ENCODE results near the gene TGFBR3L. TPM values are rescaled to one million over a fixed set of nuclear protein-coding genes. Genes with fewer than 3 reads are reported as not detected.

TGFBR3L gene
- total and polyA plus RNA-seq, 2 of the 13 experiments (the other 11 are each of a cell fraction or from before 2014, with no cell fraction given) = 0.20 to 1.0 TPM

- peak; percentile 65; the same call in 1 of the 2 replicates for TF ChIP-seq ZNF747 (CRISPR knock-in tag; IDR thresholded peaks at IDR 0.05; ENCODE audit: borderline replicate concordance)
- TF ChIP-seq ZBTB21 (CRISPR knock-in tag; IDR thresholded peaks at IDR 0.05) = peak; percentile 74
- TF ChIP-seq RFX1 (IDR thresholded peaks at IDR 0.05) = no peak
- peak; percentile 76 for TF ChIP-seq YEATS2 (CRISPR knock-in tag; IDR thresholded peaks at IDR 0.05; ENCODE audit: borderline replicate concordance)
- TF ChIP-seq, protein P1, sequence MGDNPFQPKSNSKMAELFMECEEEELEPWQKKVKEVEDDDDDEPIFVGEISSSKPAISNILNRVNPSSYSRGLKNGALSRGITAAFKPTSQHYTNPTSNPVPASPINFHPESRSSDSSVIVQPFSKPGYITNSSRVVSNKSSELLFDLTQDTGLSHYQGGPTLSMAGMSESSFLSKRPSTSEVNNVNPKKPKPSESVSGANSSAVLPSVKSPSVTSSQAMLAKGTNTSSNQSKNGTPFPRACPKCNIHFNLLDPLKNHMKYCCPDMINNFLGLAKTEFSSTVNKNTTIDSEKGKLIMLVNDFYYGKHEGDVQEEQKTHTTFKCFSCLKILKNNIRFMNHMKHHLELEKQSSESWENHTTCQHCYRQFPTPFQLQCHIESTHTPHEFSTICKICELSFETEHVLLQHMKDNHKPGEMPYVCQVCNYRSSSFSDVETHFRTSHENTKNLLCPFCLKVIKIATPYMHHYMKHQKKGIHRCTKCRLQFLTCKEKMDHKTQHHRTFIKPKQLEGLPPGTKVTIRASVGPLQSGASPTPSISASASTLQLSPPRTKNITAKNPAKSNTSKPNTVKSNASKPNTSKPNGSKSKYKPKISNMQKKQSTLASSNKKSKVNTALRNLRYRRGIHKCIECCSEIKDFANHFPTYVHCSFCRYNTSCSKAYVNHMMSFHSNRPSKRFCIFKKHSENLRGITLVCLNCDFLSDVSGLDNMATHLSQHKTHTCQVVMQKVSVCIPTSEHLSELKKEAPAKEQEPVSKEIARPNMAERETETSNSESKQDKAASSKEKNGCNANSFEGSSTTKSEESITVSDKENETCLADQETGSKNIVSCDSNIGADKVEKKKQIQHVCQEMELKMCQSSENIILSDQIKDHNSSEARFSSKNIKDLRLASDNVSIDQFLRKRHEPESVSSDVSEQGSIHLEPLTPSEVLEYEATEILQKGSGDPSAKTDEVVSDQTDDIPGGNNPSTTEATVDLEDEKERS (CRISPR knock-in tag; IDR thresholded peaks at IDR 0.05) = peak; percentile 80; the same call in 1 of the 2 replicates
- TF ChIP-seq SIN3B (IDR thresholded peaks at IDR 0.05; ENCODE audit: low read length) = peak; percentile 45; the same call in 1 of the 2 replicates
- TF ChIP-seq, protein P2, sequence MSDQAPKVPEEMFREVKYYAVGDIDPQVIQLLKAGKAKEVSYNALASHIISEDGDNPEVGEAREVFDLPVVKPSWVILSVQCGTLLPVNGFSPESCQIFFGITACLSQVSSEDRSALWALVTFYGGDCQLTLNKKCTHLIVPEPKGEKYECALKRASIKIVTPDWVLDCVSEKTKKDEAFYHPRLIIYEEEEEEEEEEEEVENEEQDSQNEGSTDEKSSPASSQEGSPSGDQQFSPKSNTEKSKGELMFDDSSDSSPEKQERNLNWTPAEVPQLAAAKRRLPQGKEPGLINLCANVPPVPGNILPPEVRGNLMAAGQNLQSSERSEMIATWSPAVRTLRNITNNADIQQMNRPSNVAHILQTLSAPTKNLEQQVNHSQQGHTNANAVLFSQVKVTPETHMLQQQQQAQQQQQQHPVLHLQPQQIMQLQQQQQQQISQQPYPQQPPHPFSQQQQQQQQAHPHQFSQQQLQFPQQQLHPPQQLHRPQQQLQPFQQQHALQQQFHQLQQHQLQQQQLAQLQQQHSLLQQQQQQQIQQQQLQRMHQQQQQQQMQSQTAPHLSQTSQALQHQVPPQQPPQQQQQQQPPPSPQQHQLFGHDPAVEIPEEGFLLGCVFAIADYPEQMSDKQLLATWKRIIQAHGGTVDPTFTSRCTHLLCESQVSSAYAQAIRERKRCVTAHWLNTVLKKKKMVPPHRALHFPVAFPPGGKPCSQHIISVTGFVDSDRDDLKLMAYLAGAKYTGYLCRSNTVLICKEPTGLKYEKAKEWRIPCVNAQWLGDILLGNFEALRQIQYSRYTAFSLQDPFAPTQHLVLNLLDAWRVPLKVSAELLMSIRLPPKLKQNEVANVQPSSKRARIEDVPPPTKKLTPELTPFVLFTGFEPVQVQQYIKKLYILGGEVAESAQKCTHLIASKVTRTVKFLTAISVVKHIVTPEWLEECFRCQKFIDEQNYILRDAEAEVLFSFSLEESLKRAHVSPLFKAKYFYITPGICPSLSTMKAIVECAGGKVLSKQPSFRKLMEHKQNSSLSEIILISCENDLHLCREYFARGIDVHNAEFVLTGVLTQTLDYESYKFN (CRISPR knock-in tag; conservative IDR thresholded peaks at IDR 0.05) = peak; percentile 55
- TF ChIP-seq KLF15 (CRISPR knock-in tag; IDR thresholded peaks at IDR 0.05; ENCODE audit: borderline replicate concordance) = peak; percentile 44; the same call in 1 of the 2 replicates
- no peak for TF ChIP-seq RFX3 (CRISPR knock-in tag; IDR thresholded peaks at IDR 0.05)
- TF ChIP-seq SPEN (CRISPR knock-in tag; IDR thresholded peaks at IDR 0.05; ENCODE audit: low read depth) = peak; percentile 90; the same call in 1 of the 2 replicates
- no peak for TF ChIP-seq ZNF224 (CRISPR knock-in tag; IDR thresholded peaks at IDR 0.05)
- TF ChIP-seq ZNF160 (CRISPR knock-in tag; IDR thresholded peaks at IDR 0.05) = 0 out of 2 replicates have a peak, but pooled peaks have one; percentile 51
- TF ChIP-seq ZC3H4 (CRISPR knock-in tag; IDR thresholded peaks at IDR 0.05; ENCODE audit: borderline replicate concordance) = no peak
- TF ChIP-seq ZNF232 (CRISPR knock-in tag; IDR thresholded peaks at IDR 0.05; ENCODE audit: borderline replicate concordance) = no peak; the same call in none of the 2 replicates
- no peak for TF ChIP-seq ZNF770 (CRISPR knock-in tag; IDR thresholded peaks at IDR 0.05)
- TF ChIP-seq NR1H2 (CRISPR knock-in tag; IDR thresholded peaks at IDR 0.05; ENCODE audit: borderline replicate concordance, low read depth) = no peak
- TF ChIP-seq, protein P3, sequence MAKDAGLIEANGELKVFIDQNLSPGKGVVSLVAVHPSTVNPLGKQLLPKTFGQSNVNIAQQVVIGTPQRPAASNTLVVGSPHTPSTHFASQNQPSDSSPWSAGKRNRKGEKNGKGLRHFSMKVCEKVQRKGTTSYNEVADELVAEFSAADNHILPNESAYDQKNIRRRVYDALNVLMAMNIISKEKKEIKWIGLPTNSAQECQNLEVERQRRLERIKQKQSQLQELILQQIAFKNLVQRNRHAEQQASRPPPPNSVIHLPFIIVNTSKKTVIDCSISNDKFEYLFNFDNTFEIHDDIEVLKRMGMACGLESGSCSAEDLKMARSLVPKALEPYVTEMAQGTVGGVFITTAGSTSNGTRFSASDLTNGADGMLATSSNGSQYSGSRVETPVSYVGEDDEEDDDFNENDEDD (CRISPR knock-in tag; IDR thresholded peaks at IDR 0.05; ENCODE audit: borderline replicate concordance) = peak; percentile 54; the same call in 1 of the 2 replicates
- TF ChIP-seq SNRNP70 (IDR thresholded peaks at IDR 0.05; ENCODE audit: low read depth, low read length) = no peak
- TF ChIP-seq ARNT (IDR thresholded peaks at IDR 0.05) = no peak
Measured at GRCh38 chr19:7943444-7944176, 29.0 kb downstream of the TGFBR3L start, which contains the start of gene TIMM44 (continued).

Data from HepG2 (cell line).